Endothelial cell of umbilical vein (primary cell): ENCODE results near the gene GORASP1. TPM values are rescaled to one million over a fixed set of nuclear protein-coding genes. Genes with fewer than 3 reads are reported as not detected.

Experiments
- BruUV-seq: library from RNA; stranded (reverse); fragments of 400-500 nt; replicated peaks from 2 replicates; lab custom pipeline; 2021; lab: Mats Ljungman, UMichigan
- CTCF ChIA-PET: fragments of 300-600, 350-600 bp; sonication (Branson Sonifier 250); formaldehyde crosslinking; loops from one replicate; lab custom pipeline; 2021; ENCODE audit warnings: antibody characterized with exemption, inconsistent platforms; lab: Charles Lee
- POLR2A ChIA-PET: fragments of 300-600, 350-600 bp; sonication (Branson Sonifier 250); formaldehyde crosslinking; loops from one replicate; lab custom pipeline; 2021; ENCODE audit warnings: antibody characterized with exemption, inconsistent platforms; lab: Charles Lee
- DNase-seq: peaks from one replicate; pipeline ENCODE4 v3.0.0-alpha.2; 2011; ENCODE audit warnings: low read depth, low spot score
- FAIRE-seq: peaks from 2 replicates; lab custom pipeline; 2011; peaks lifted over from hg19 to GRCh38; lab: Jason Lieb, UNC
- H2AFZ ChIP-seq: 2 replicates; pipeline ENCODE4 v1.6.0; 2012; ENCODE audit warnings: low read depth, low read length, control low read depth, inconsistent platforms
- H3K27ac ChIP-seq: 2 replicates; pipeline ENCODE4 v1.5.1; 2011; ENCODE audit warnings: low read depth, mild to moderate bottlenecking, control low read depth, low read length, moderate library complexity; ENCODE audit not compliant: insufficient read depth
- H3K27me3 ChIP-seq, 2 experiments: 2 replicates each; pipeline versions ENCODE4 v1.6.0 to v1.6.1; 2011; ENCODE audit warnings: low read length in 2 of 2, mixed read lengths in 1 of 2; ENCODE audit not compliant: control insufficient read depth in 2 of 2, insufficient read depth in 2 of 2
- H3K36me3 ChIP-seq, 2 experiments: 2 replicates in 1 of 2; 3 replicates in 1 of 2; pipeline ENCODE4 v1.5.1; 2011; ENCODE audit warnings: low read length in 2 of 2, mild to moderate bottlenecking in 1 of 2, moderate library complexity in 1 of 2; ENCODE audit not compliant: control insufficient read depth in 2 of 2, insufficient read depth in 2 of 2; ENCODE audit errors: extremely low read depth in 1 of 2
- H3K4me1 ChIP-seq: 3 replicates; pipeline ENCODE4 v1.5.1; 2011; ENCODE audit warnings: mild to moderate bottlenecking, low read length; ENCODE audit not compliant: control insufficient read depth, insufficient read depth; ENCODE audit errors: extremely low read depth
- H3K4me2 ChIP-seq: 2 replicates; pipeline ENCODE4 v1.6.1; 2011; ENCODE audit warnings: low read length, control low read depth, mixed read lengths; ENCODE audit not compliant: insufficient read depth
- H3K4me3 ChIP-seq, 3 experiments: fragments of 200-600 bp in 1 of 3; sonication (generic), shearing (Covaris generic) in 1 of 3; replicated peaks in 1 of 3; 2 replicates each; pipeline ENCODE4 v1.5.1; 2011 to 2016; ENCODE audit warnings: control low read depth in 3 of 3, low read length in 3 of 3, mild to moderate bottlenecking in 2 of 3, inconsistent platforms in 1 of 3, low read depth in 1 of 3, moderate library complexity in 1 of 3; ENCODE audit not compliant: insufficient read depth in 1 of 3
- H3K79me2 ChIP-seq: 2 replicates; pipeline ENCODE4 v1.6.0; 2012; ENCODE audit warnings: low read length, inconsistent platforms; ENCODE audit not compliant: control insufficient read depth, insufficient read depth
- H3K9ac ChIP-seq: replicated peaks from 2 replicates; pipeline ENCODE3; 2011; ENCODE audit warnings: low read length, control low read depth; ENCODE audit not compliant: insufficient read depth; ENCODE audit errors: extremely low read depth
- H3K9me1 ChIP-seq: replicated peaks from 3 replicates; pipeline ENCODE4 v1.6.0; 2011; ENCODE audit warnings: mild to moderate bottlenecking, low read length; ENCODE audit not compliant: control insufficient read depth, insufficient read depth; ENCODE audit errors: extremely low read depth
- H3K9me3 ChIP-seq: replicated peaks from 2 replicates; pipeline ENCODE4 v1.5.1; 2012; ENCODE audit warnings: low read length, inconsistent platforms; ENCODE audit not compliant: control insufficient read depth, insufficient read depth
- H4K20me1 ChIP-seq: replicated peaks from 2 replicates; pipeline ENCODE3; 2011; ENCODE audit warnings: mild to moderate bottlenecking, low read length; ENCODE audit not compliant: control insufficient read depth, insufficient read depth; ENCODE audit errors: extremely low read depth
- CTCF ChIP-seq, 2 donors: IDR thresholded peaks; 1 replicate in 1 of 2; 2 replicates in 1 of 2; pipeline ENCODE4 v1.5.1; 2011; ENCODE audit warnings: low read length in 2 of 2, mild to moderate bottlenecking in 2 of 2, moderate library complexity in 2 of 2, control low read depth in 1 of 2, inconsistent platforms in 1 of 2, low read depth in 1 of 2; ENCODE audit not compliant: insufficient read depth in 1 of 2; ENCODE audit errors: extremely low read depth in 1 of 2
- EZH2 ChIP-seq: IDR thresholded peaks from 2 replicates; pipeline ENCODE4 v1.6.1; 2012; ENCODE audit warnings: borderline replicate concordance, low read depth, mild to moderate bottlenecking, moderate library complexity, low read length, inconsistent platforms; ENCODE audit not compliant: severe bottlenecking
- FOS ChIP-seq: IDR thresholded peaks from 2 replicates; pipeline ENCODE4 v1.6.1; 2011; ENCODE audit warnings: mild to moderate bottlenecking, low read length, moderate library complexity, borderline replicate concordance; ENCODE audit not compliant: insufficient read depth
- GATA2 ChIP-seq: IDR thresholded peaks from 2 replicates; pipeline ENCODE4 v1.7.0; 2011; ENCODE audit warnings: low read depth, mild to moderate bottlenecking, moderate library complexity, mixed read lengths, low read length; ENCODE audit not compliant: insufficient read length, insufficient read depth
- JUN ChIP-seq: IDR thresholded peaks from 2 replicates; pipeline ENCODE4 v1.6.1; 2011; ENCODE audit warnings: borderline replicate concordance, low read depth; ENCODE audit not compliant: insufficient read length, insufficient read depth
- MAX ChIP-seq: IDR thresholded peaks from 2 replicates; pipeline ENCODE4 v1.6.1; 2011; ENCODE audit not compliant: insufficient read depth, insufficient read length
- MYC ChIP-seq: IDR thresholded peaks from one replicate; pipeline ENCODE4 v1.6.1; 2011; ENCODE audit warnings: mild to moderate bottlenecking, low read depth, low read length
- POLR2A ChIP-seq: IDR thresholded peaks from 2 replicates; pipeline ENCODE4 v1.6.1; 2012; ENCODE audit warnings: low read depth, mild to moderate bottlenecking, control low read depth, low read length
- POLR2AphosphoS5 ChIP-seq: IDR thresholded peaks from 2 replicates; pipeline ENCODE4 v1.6.1; 2012; ENCODE audit warnings: low read depth, mild to moderate bottlenecking, control low read depth, low read length, moderate library complexity; ENCODE audit not compliant: insufficient read depth
- dilution Hi-C: fragments of 300-500 bp; cut with MboI; formaldehyde crosslinking; loops from one replicate; pipeline ENCODE4 v1.15.0; 2019; ENCODE audit warnings: low sequenced_read_pairs; ENCODE audit not compliant: extremely low pct_ligation_motif_present
- intact Hi-C: fragments of 100-400 bp; cut with micrococcal nuclease; formaldehyde crosslinking; loops from one replicate; pipeline ENCODE4 v1.10.0; 2022
- polyA plus RNA-seq, 4 experiments: library from polyadenylated mRNA; depleted of rRNA in 3 of 4; stranded (reverse) in 3 of 4; unstranded in 1 of 4; fragments of >200 nt; gene quantifications; 2 replicates each; pipeline versions ENCODE4 v1.2.1 to v1.2.3, GENCODE V29; 2011 to 2012; ENCODE audit warnings: missing spikeins in 1 of 4
- total RNA-seq: library from RNA; stranded (reverse); gene quantifications from 2 replicates; pipeline ENCODE4 v1.2.3, GENCODE V29; 2021

Gene GORASP1
- total and polyA plus RNA-seq, 2 donors (not counting 3 experiments of a cell fraction or from before 2014, with no cell fraction given): 62.5 to 68.0 TPM

GRCh38 chr3:39086144-39086543 is 21.3 kb downstream of the GORASP1 start:
- no peak for TF ChIP-seq JUN
- no peak for TF ChIP-seq POLR2AphosphoS5
- no peak for TF ChIP-seq GATA2
- no peak for TF ChIP-seq MAX
- TF ChIP-seq CTCF (IDR thresholded peaks at IDR 0.05; ENCODE audit: extremely low read depth in 1 of 2, insufficient read depth in 1 of 2, low read depth in 1 of 2, low read length in 2 of 2): no peak
- TF ChIP-seq POLR2A: no peak
- no peak for TF ChIP-seq EZH2
- no peak for TF ChIP-seq MYC
- TF ChIP-seq FOS: no peak
- ChIA-PET CTCF (interaction anchor here (1.5 to 3.4 kb wide), 2 partner anchors 202 to 205 kb away, joined by 4 to 18 read pairs; no protein-coding TSS in a partner anchor), POLR2A (no interaction called here)
- dilution Hi-C loops: no loop called here
- H3K4me1 ChIP-seq: no peaks in the 10 kb centered on the region
- no peak overlapping the region for H2AFZ ChIP-seq
- H3K9ac ChIP-seq: no peak overlapping the region
- intact Hi-C loops: no loop called here
- H3K27ac ChIP-seq: no peak overlapping the region
- H3K27me3 ChIP-seq: no peaks in the 10 kb centered on the region
- BruUV-seq: no TSS peak
- H3K36me3 ChIP-seq: peaks cover 4 to 9% of the 10 kb centered on the region in 2 experiments
- no peak overlapping the region for H3K4me2 ChIP-seq
- H4K20me1 ChIP-seq: no peaks in the 10 kb centered on the region
- H3K79me2 ChIP-seq: no peaks in the 10 kb centered on the region
- DNase-seq (no peak), FAIRE-seq (no peak)
- no peaks in the 10 kb centered on the region for H3K9me1 ChIP-seq
- no peak overlapping the region for H3K4me3 ChIP-seq
- H3K9me3 ChIP-seq: no peaks in the 10 kb centered on the region
